Measurements from ENCODE around the gene FAM222A. TPM values are rescaled to one million over a fixed set of nuclear protein-coding genes. Genes with fewer than 3 reads are reported as not detected.
"Not testable (repeated sequence)": the region's sequence is repeated elsewhere in the genome, so short reads cannot be mapped to it uniquely, and the experiment has no call there.

Gene FAM222A
- polyA plus RNA-seq, 1 donor = 11.0 TPM

DNA sequence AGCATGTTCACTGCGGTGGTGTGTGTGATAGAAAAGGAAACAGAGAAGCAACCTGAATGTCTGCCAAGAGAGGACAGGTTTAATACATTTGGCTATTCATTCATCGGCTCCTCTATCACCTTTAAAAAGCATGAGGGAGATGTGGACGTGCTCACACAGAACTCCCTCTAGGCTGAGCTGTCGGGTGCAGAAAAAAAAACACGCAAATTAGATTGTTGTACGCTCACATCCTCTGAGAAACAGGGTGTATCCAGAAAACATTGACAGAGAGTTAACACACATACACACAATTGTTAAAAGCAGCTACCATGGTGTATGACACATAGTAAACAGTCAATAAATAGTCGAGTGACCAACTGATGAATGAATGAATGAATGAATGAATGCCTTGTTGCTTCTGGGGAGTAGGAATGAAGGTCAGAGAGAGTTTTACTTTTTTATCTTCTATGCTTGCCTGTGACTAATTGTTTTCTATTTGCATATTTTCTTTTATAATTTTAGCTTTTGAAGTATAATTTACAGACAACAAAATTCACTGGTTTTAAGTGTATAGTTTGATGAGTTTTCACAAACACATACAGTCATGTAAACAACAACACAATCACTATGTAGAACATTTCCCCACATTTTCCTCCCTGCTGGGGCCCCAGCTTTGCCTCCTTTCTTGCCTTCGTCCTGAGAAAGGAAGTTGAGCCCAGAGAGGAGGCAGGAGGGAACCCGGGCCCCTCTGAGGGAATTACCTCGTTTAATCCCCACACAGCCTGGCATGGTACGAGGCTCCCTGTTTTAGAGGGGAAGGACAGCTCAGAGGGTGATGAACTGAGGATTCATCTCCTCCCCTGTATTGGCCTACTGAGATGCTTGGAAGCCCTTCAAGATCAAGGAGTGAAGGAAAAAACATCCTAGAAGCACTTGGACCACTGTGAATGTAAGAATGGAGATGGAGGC lies 19.7 kb upstream of the FAM222A start:
- DNase-seq = no peak

DNA sequence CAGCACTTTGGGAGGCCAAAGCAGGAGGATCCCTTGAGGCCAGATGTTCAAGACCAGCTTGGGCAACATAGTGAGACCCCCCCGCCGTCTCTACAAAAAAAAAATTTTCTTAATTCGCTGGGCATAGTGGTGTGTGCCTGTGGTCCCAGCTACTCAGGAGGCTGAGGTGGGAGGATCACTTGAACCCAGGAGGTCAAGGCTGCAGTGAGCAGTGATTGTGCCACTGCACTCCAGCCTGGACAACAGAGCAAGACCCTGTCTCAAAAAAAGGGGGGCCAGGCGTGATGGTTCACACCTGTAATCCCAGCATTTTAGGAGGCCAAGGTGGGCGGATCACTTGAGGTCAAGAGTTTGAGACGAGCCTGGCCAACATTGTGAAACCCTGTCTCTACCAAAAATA lies 19.0 kb upstream of the FAM222A start:
- DNase-seq = not testable (repeated sequence)

DNA sequence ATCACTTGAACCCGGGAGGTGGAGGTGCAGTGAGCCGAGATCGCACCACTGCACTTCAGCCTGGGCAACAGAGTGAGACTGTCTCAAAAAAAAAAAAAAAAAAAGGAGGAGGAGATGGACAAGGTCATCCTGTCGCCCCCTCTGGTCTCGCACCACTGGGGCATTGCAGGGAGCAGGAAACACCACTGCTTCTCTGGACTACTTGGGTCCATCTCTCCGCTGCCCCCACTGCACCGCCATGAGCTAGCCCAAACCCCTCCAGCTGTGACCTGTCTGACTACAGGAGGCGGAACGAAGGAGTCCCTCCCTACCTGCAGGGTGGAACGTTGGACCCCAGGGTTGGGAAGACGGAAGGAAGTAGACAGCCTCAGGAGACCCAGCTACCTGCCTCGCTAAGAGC lies 18.2 kb upstream of the FAM222A start:
- DNase-seq = no peak

DNA sequence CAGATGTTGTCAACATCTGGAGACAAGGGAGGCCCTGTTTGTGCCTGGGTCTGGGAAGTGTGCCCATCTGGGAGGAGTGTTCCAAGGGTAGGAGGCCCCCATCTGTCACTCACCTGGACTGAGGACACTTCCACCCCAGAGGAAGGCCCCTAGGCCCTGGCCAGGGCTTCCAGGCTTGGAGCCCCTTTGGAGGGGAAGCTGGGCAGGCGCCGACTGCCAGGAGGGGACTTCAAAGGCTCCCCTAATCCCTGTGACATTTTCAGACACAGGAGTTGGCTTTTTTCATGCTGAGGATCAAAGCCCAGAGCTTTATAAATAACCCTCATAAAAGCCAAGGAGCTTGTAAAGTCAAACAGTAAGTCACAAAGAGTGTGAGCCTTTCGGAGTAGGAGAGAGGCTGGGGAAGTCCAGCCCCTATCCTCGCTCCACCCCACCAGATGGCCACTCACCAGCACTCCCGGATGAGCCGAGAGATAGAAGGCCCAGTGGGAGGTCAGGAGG lies 17.6 kb upstream of the FAM222A start:
- DNase-seq = no peak

DNA sequence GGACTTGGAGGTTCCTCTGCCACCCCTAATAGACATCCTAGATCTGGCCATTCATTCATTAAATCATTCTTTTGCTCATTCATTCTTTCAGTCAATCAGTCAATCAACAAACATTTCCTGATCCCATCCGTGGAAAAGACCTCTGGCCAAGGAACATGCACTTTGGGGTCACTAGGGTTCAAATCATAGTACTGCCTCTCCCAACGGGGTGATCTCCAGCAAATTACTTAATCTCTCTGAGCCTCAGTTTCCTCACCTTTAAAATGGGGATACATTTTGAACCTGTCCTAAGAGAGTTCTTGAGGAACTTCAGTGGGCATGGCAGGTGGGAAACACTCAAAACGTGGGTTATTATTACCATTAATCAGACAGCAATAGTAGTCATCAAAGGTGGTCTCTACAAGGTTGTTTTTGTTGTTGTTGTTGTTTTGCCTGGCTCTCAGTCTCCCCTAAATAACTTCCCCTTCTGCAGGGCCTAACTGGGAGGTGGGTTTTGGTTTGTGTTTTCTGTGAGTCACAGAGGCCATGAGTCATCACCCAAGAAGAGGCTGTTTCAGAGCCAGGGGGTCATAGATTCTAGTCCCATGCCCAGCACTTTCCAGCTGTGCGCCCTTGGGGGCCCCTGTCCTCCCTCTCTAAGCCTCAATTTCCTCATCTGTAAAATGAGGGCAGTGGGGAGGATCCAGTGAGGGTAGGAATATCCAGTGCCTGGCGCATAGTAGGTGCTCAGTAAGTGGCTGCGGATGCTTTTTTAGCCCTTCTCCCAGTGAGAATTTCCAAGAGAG lies 16.9 kb upstream of the FAM222A start:
- no peak for DNase-seq

DNA sequence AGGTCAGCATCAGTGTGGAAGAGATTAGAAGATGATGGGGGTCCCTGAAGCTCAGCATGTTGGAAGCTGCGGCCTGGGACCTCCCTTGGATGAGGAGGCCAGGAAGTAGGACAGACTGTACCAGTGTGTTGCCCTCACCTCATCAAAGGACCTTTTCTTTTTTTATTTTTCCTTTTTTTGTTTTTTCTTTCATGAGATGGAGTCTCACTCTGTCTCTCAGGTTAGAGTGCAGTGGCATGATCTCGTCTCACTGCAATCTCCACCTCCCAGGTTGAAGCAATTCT lies 16.4 kb upstream of the FAM222A start:
- no peak for DNase-seq

DNA sequence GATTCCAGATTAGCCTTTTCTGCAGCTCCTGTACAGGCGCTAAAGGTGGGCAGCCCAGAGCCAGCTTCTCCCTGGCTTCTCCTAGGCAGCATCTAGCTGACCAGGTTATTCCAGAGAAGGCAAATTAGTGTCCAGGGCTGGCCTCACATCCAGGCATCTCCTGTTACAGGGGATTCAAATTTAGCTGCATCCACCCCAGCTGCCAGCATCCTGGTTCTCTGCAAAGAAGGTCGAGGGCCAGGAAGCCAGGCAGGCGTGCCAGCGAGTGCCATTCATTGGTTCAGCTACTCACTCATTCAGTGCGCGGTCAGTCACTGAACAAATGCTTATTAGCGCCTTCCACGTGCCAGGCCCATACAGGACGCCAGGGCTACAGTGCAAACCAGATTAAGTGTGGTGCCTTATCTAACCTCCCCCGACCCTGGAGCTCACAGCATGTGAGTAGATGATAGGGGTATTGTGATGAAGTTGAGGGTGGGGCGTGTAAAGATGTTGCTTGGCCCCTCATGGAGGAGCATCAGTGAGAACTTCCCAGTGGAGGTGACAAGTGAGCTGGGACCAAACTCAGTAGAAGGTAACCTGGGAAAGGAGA lies 15.7 kb upstream of the FAM222A start:
- DNase-seq = no peak

DNA sequence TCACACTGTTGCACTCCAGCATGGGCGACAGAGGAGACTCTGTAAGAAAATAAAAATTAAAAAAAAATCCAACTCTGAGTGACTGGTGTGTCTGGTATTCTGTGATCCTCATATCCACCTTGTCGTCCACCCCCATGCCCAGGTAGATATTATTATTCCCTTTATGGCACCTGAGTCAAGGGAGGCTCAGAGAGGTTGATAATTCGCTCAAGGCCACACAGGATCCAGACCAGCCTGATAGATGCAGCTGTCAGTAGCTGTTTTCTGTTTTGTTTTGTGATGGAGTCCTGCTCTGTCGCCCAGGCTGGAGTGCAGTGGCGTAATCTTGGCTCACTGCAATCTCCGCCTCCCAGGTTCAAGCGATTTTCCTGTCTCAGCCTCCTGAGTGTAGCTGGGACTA lies 14.8 kb upstream of the FAM222A start:
- no peak for DNase-seq

DNA sequence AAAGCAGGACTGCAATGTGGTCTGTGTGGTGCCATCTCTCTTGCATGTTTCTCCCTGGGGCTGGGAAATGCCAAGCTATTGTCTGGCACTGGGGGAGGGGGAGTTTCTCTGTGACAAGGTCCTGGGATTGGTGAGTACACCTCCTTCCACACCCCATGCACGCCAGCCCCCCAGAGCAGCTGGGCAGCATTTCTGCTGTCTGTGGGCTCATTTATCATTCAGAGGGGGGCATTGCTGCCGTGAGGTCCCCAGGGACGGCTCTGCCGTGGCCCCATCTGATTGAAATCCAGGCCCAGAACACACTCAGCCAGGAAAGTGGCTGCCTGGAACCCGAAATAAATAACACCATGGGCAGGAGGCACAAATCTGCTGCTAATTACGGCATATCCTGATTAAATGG lies 12.6 kb upstream of the FAM222A start:
- DNase-seq = no peak

DNA sequence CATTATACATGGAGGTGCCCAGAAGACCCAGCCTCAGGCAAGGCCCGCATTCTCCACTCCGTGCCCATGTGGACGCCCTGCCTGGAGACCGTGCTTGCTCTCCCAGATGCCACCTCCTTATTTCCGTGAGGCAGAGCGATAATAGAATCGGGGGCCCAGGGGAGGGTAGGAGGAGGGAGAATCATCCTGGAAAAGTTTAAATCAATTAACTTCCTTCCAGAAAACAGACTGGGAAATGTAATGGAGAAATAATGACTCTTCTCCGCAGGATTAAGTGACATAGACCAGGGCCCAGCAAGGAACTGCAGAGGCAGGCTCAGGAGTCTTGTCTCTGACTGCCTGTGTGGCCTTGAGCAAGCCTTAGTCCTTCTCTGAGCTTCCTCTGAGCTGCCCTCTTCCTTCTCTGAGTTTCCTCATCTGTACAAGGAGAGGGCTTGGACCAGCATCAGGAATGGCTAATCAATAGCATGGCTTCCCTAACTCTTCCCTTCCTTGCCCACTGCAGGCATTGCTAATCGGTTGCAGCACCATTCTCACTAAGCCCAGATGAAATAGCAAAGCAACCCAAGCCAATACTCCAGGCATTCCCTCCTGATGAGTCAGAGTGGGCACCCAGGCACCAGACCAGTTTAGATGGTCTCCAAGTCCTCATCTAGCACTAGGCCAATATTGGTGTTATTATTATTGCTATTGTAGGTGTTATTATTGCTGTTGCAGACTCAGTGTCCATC lies 11.3 kb upstream of the FAM222A start:
- no peak for DNase-seq

DNA sequence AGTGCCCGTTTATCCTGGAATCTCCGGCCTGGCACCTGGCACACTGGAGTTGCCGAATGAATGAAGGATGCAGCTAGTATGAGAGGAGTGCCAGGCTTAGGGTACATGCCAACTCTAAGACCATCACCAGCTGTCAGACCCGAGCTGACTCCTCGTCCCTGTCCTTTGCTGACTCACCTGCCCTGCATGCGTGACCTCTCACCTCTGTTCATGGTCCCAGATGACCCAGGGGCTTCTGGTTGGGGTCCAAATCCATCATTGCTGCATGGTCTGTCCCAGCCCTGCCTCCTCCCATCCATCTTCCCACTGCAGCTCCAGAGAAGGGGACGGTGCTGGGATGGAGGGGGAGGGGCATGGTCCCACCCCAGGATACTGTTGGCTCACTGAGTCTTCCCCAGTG lies 9.9 kb upstream of the FAM222A start:
- DNase-seq = no peak

DNA sequence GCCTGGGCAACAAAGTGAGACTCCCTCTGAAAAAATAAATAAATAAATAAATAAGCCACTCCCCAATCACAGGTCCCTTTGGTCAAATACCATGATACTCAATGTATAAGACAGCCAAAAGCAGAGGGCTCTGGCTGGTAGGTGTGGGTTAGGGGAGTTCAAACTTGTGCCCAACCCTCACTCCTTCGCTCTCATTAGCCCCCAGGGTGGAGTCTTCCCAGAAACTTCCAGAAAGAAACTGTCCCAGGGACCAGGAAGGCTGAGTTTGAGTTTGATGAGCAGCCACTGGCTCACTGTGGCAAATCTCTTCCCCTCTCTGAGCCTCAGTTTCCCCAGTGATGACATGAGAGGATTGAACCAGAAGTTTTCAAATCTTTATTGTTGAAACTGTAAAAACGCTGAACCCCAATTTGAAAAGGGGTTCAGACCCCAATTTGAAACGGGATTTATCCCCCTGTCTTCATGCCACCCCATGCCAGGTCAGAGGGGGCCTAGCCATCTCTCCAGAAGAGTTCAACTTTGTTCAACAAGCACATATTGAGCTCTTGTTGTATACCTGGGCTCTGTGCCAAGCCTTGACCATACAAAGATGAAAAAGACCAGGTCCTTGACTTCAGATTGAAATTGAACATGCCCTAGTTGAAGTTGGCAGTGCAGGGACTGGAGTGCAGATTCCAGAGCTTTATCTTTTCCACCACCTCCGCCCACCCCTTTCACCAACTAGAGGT lies 9.1 kb upstream of the FAM222A start:
- no peak for DNase-seq

DNA sequence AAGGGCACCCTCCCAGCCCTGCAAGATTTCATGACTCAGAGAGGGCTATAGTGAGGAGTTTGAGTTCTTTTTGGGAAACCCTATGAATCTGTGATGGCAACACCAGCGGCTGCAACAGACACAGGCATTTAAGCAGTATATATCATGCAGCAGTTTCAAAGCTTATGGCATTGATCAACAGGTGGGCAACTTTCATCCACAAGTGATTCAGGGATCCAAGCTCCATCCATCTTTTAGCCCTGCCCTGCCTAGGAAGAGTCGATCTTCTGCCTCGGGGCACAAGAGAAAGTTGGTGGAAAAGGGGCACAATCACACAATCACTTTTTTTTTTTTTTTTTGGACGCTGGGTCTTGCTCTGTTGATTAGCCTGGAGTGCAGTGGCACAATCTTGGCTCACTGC lies 8.3 kb upstream of the FAM222A start:
- no peak for DNase-seq

DNA sequence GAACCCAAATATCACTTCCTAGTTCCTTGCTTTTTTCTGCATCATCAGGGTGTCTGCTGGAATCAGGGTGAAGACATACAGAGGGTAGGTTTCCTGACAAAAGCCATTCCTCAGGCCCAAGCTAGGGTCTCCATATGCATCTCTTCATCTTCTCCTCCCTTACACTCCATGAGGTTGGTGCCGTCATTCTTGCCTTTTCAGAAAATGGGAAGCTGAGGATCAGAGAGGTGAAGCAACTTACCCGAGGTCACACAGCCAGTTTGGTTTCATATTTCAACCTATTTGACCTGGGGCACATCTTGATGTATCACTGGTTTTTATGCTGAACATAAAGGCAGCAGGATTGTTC lies 7.3 kb upstream of the FAM222A start:
- DNase-seq = no peak

DNA sequence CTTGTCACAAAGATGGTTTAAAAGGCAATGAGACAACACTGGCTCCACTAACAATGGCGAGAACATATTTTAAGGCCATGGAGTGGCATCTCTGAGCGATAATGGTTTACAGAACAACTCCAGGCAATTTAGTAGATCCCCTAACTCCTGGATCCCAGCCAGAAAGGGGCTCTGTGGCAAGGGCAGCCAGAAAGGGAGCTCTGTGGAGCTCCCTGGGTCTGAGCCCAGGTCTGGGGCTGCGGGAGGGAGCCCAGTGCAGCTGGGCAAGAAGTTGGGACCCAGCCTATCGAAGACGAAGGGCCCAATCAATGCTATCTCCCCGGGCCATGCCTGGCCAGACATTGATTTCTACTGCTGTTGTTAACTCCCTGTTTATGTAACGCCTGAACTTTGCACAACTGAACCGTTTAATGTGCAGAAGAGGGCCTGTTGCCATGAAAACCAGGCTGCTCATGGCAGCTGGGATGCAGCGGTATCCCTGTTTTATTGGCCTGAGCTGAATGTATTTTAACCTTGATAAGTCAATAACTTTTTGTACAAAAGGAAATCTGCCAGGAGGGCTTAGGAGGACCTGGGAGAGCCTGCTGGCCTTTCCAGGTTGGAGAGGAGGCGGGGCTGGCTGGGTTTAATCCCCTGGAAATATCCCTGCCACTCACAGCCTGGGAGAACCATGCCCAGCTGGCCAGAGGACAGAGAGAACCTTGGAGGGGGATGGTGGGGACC lies 6.7 kb upstream of the FAM222A start:
- no peak for DNase-seq

DNA sequence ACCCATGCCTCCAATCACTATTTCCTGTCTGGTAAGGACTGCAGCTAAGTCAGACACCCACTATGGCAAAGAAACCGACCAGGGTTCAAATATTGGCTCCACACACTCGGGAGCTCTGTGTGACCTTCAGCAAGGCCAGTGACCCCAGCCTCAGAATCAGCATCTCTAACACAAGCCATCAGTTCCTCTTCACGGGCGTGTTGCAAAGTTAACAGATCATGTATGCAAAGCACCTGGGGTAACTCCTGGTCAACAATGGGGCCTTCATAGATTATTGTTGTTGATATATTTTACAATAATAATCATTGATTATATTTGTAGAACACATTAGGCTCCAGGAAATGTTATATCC lies 6.2 kb upstream of the FAM222A start:
- no peak for DNase-seq

DNA sequence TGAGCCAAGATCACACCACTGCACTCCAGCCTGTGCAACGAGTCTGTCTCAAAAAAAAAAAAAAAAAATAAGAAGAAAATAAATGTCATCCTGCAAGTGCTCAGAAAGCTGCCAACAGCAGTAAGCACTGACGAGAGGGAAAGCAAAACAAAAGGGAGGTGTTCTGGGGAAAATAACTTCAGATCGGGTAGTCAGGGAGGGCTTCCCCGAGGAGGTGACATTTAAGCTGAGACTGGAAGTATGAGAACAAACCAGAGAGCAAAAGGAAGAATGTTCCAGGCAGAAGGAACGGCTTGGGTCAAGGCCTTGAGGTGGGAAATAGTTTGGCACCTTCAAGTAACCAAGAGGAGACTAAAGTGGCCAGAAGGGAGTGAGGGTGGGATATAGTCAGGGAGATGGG lies 4.7 kb upstream of the FAM222A start:
- DNase-seq = no peak

DNA sequence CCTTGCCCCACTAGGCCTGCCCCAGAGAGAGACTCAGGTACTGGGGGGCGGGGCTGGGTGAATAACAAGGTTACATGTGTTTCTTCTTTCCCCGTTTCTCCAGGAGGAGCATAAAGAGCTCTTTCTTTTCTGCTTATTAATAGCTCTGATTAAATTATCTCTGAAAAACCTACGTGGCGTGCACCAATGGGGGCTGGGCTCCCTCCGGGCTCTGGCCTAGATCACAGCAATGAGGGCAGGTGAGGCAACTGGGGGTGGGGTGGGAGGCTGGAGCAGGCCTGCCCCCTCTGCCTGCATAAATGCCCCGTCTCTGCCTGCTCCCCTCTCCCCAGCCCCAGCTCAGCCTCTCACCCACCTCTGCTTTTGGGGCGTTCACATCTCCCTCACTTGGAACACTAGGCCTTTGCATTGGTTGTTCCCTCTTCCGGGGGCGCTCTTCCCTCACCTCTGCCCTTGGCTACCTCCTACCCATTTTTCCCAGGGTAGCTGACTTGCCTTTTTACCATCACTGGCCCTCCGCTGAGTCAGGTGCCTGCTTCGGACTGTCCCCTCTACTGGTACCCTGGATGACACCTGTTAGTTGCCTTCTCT lies 4.1 kb upstream of the FAM222A start:
- DNase-seq = no peak

DNA sequence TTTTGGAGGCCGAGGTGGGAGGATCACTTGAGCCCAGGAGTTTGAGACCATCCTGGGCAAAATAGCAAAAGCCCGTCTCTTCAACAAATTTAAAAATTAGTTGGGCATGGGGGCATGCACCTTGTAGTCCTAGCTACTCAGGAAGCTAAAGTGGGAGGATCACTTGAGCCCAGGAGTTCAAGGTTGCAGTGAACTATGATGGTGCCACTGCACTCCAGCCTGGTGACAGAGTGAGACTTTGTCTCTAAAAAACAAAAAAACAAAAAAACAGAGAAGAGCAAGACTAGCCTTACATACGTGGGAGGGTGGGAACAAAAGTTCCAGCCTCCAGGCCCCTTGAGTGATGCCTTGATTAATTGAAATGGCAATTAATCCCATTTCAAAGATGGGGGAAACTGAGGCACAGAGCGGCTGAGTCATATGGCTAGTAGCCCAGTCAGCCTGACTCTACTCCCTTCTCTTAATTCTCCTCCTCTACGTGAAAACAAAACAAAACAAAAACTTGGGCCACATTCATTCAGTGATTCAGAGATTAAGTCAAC lies 3.3 kb upstream of the FAM222A start:
- DNase-seq = no peak

DNA sequence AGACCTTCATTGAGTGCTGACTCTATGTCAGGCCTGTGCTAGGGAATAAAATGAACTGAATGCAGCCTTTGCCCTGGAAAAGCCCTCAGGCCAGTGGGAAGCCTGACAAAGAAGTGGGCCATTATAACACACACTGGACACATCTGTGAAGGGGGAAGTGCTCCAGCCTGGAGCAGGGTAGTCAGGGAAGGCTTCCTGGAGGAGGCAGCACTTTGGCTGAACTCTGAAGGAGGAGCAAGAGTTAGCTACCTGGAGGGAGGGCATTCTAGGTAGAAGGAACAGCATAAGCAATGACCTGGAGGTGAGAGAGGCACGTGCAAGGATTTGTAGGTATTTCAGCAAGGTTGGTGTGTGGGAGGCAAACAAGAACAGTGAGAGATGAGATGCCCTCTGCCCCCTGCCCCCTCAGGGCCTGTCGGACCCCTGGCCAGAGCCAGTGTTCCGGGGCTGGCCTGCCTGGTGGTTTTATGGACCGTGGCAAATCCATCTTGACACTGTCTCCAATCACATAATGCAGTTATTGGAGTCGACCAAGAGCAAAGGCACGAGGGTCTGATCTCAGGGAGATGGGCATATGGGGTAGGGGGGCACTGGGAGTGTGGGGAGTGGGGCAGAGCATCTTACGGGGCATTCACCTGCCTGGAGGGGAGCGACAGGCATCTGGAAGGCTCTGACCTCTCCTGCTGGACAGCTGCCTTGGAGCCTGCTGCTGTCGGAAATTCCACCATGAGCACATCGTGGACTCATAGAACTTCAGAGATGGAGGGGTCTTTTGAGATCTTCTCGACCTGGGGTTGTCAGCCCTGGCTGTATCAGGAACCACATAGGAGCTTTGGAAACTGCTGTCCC lies 2.7 kb upstream of the FAM222A start:
- DNase-seq = no peak
